ENCODE results near the gene TMEM33.

DNA sequence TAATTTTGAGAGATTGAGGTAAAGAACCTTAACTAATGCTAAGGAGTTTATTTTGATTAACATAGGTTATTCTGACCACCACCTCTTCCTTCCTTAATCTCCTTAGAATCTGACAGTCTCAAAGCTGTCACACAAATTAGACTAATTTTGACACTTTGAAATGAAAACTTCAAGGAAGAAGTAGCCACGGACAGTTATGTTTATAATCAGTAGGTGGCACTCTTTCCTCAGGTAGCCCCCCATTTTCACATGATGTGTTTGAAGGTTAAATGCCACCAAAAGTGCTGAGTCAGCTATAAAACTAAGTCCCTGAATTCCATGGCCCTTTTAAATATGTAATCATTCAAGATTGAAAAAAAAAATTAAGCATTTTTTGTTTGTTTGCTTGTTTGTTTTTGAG, 22.4 kb downstream of the TMEM33 start:
- TF ChIP-seq CTCF (IDR thresholded peaks at IDR 0.05 in 2 of 3, conservative IDR thresholded peaks at IDR 0.05 in 1 of 3; ENCODE audit: borderline replicate concordance in 1 of 3, insufficient read depth in 1 of 3, low read depth in 2 of 3, low read length in 2 of 3) (peak; percentile 30 to 64 (median 51); a peak in 5 of 6 replicates), YY1 (IDR thresholded peaks at IDR 0.05; ENCODE audit: extremely low read depth, insufficient replicate concordance, low read depth, low read length) (no peak), RAD21 (IDR thresholded peaks at IDR 0.05; ENCODE audit: low read depth) (peak; percentile 63), POLR2A (IDR thresholded peaks at IDR 0.05; ENCODE audit: borderline replicate concordance, extremely low read depth, insufficient read depth, insufficient read length) (no peak)

Measured in HCT116 (cell line).